ENCODE measurements around the gene MPZL2. TPM values are rescaled to one million over a fixed set of nuclear protein-coding genes. Genes with fewer than 3 reads are reported as not detected.
A peak's percentile ranks its signal among the peaks of the same experiment; 100 is the strongest.

The MPZL2 gene
- polyA plus RNA-seq, 3 donors = 8.0 to 18.6 (median 14.2) TPM

DNA sequence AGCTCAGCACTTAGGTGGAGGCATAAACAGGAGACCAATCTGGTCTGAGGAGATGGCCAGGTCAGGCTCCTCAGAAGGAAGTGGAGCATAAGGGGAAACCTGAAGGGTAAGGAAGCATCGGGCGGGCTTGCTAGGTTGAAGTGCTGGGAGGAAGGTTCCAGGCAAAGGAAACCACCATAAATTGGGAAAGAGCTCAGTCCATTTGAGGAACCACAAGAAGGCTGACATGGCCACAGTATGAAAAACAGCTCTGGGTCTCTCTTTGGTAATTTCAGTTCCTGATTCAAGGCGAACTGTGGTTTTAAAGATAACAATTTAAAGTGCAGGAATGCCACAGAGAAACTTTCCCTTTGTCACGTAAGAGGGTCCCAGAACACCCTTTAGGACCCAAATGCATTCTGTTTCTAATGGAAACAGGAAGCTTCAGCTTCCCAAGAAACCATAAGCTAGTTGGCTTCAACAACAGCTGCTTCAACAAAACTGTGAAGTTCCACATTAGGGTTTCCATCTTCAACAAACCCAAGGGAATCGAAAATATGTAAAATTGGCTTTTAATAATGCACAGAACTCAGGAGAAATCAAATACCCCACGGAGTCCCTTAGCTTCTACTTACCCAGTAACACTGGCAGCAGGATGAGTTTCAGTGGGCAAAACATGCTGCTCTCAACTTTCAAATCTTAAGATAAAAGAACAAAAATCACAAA is 49.7 kb downstream of the MPZL2 start:
- WGBS (ENCODE audit: insufficient coverage) = 0% methylated on average over 4 of the region's 6 CpGs
- H3K27me3 Mint-ChIP-seq (ENCODE audit: low read depth in 3 of 3) = peaks cover 0 to 3% (median 1%) of the 10 kb centered on the region in 3 donors
- peak overlapping the region in 1 of 2 donors; percentile 83 for H3K4me3 Mint-ChIP-seq

GRCh38 chr11:118213781-118214180 is 50.3 kb downstream of the MPZL2 start:
- Mint-ChIP-seq H3K36me3 (peaks cover 63 to 80% of the 10 kb centered on the region in 2 donors), H3K27ac (peak overlapping the region; percentile 88 to 95 (median 95)), H3K4me3 (peak overlapping the region in 1 of 2 donors; percentile 79), H3K4me1 (peaks cover 93% of the 10 kb centered on the region), H3K27me3 (ENCODE audit: low read depth in 3 of 3) (peaks cover 0 to 3% (median 1%) of the 10 kb centered on the region in 3 donors), H3K9me3 (peaks cover 0 to 2% (median 0%) of the 10 kb centered on the region in 7 donors)
- peaks cover 86% of the 10 kb centered on the region for H3K79me2 ChIP-seq (ENCODE audit: insufficient read depth, low read length)
- H3K4me3 ChIP-seq (replicated peaks in 1 of 3; ENCODE audit: low read depth in 2 of 3, low read length in 3 of 3) = peak overlapping the region in 2 of 3 experiments; percentile 23 to 82
- peak overlapping the region; percentile 78 for H3K4me2 ChIP-seq (replicated peaks; ENCODE audit: extremely low read depth, low read length, poor library complexity, severe bottlenecking)
- H3K9me3 ChIP-seq (replicated peaks in 1 of 2; ENCODE audit: control insufficient read depth in 1 of 2, insufficient read depth in 1 of 2, low read length in 2 of 2) = no peaks in the 10 kb centered on the region
- intact Hi-C loops (cut with micrococcal nuclease) = loop anchor here (2.0 to 10.0 kb wide), 4 partner anchors 15 to 69 kb away; partner anchors contain the start of genes MPZL2 (in 1 of the 2) and MPZL3 (in 1 of the 2)
- no peak overlapping the region for H2AFZ ChIP-seq (ENCODE audit: insufficient read depth, low read depth, low read length, poor library complexity, severe bottlenecking)
- TF ChIP-seq, protein P1, sequence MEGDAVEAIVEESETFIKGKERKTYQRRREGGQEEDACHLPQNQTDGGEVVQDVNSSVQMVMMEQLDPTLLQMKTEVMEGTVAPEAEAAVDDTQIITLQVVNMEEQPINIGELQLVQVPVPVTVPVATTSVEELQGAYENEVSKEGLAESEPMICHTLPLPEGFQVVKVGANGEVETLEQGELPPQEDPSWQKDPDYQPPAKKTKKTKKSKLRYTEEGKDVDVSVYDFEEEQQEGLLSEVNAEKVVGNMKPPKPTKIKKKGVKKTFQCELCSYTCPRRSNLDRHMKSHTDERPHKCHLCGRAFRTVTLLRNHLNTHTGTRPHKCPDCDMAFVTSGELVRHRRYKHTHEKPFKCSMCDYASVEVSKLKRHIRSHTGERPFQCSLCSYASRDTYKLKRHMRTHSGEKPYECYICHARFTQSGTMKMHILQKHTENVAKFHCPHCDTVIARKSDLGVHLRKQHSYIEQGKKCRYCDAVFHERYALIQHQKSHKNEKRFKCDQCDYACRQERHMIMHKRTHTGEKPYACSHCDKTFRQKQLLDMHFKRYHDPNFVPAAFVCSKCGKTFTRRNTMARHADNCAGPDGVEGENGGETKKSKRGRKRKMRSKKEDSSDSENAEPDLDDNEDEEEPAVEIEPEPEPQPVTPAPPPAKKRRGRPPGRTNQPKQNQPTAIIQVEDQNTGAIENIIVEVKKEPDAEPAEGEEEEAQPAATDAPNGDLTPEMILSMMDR (IDR thresholded peaks at IDR 0.05) = no peak
- peaks cover 2% of the 10 kb centered on the region for H4K20me1 ChIP-seq (ENCODE audit: insufficient read depth, low read length)
- peaks cover 39 to 44% of the 10 kb centered on the region in 2 donors for H3K36me3 ChIP-seq (replicated peaks in 1 of 2; ENCODE audit: control insufficient read depth in 1 of 2, insufficient read depth in 2 of 2, low read length in 2 of 2)
- H3K4me1 ChIP-seq (ENCODE audit: control insufficient read depth in 1 of 2, insufficient read depth in 2 of 2, low read length in 2 of 2) = peaks cover 90 to 97% of the 10 kb centered on the region in 2 donors
- WGBS (ENCODE audit: insufficient coverage) = no CpG with 5 or more reads among the region's 2 CpGs
- DNase-seq = no peak
- H3K27me3 ChIP-seq (ENCODE audit: control insufficient read depth in 2 of 2, insufficient read depth in 2 of 2, low read length in 2 of 2) = no peaks in the 10 kb centered on the region
- no peak overlapping the region for H3K9ac ChIP-seq (ENCODE audit: insufficient read depth, low read length, poor library complexity, severe bottlenecking)
- peak overlapping the region; percentile 48 to 82 for H3K27ac ChIP-seq (ENCODE audit: low read depth in 1 of 2, low read length in 2 of 2)

More for the DNA sequence above, 49.7 kb downstream of the MPZL2 start:
- peaks cover 3% of the 10 kb centered on the region for H4K20me1 ChIP-seq (ENCODE audit: insufficient read depth, low read length)
- peak overlapping the region; percentile 88 to 95 (median 95) for H3K27ac Mint-ChIP-seq
- H3K9ac ChIP-seq (ENCODE audit: insufficient read depth, low read length, poor library complexity, severe bottlenecking) = peak overlapping the region; percentile 33
- H3K9me3 ChIP-seq (replicated peaks in 1 of 2; ENCODE audit: control insufficient read depth in 1 of 2, insufficient read depth in 1 of 2, low read length in 2 of 2) = no peaks in the 10 kb centered on the region
- peaks cover 63 to 80% of the 10 kb centered on the region in 2 donors for H3K36me3 Mint-ChIP-seq
- peak overlapping the region in 2 of 3 experiments; percentile 39 to 82 for H3K4me3 ChIP-seq (replicated peaks in 1 of 3; ENCODE audit: low read depth in 2 of 3, low read length in 3 of 3)
- H3K79me2 ChIP-seq (ENCODE audit: insufficient read depth, low read length) = peaks cover 91% of the 10 kb centered on the region
- peak overlapping the region; percentile 78 for H3K4me2 ChIP-seq (replicated peaks; ENCODE audit: extremely low read depth, low read length, poor library complexity, severe bottlenecking)
- peaks cover 93% of the 10 kb centered on the region for H3K4me1 Mint-ChIP-seq
- peak overlapping the region; percentile 48 to 82 for H3K27ac ChIP-seq (ENCODE audit: low read depth in 1 of 2, low read length in 2 of 2)
- H2AFZ ChIP-seq (ENCODE audit: insufficient read depth, low read depth, low read length, poor library complexity, severe bottlenecking) = no peak overlapping the region
- DNase-seq = peak; percentile 82 to 97 (median 95)
- TF ChIP-seq, protein P1 (IDR thresholded peaks at IDR 0.05) = no peak
- intact Hi-C loops (cut with micrococcal nuclease) = loop anchor here (2.0 to 10.0 kb wide), 4 partner anchors 14 to 70 kb away; partner anchors contain the start of genes MPZL2 (in 1 of the 2) and MPZL3 (in 1 of the 2)
- H3K9me3 Mint-ChIP-seq = peaks cover 0 to 2% (median 0%) of the 10 kb centered on the region in 7 donors
- peaks cover 33 to 44% of the 10 kb centered on the region in 2 donors for H3K36me3 ChIP-seq (replicated peaks in 1 of 2; ENCODE audit: control insufficient read depth in 1 of 2, insufficient read depth in 2 of 2, low read length in 2 of 2)
- peaks cover 90 to 97% of the 10 kb centered on the region in 2 donors for H3K4me1 ChIP-seq (ENCODE audit: control insufficient read depth in 1 of 2, insufficient read depth in 2 of 2, low read length in 2 of 2)
- H3K27me3 ChIP-seq (ENCODE audit: control insufficient read depth in 2 of 2, insufficient read depth in 2 of 2, low read length in 2 of 2) = no peaks in the 10 kb centered on the region
